ENCODE results near the gene MRPL53.

DNA sequence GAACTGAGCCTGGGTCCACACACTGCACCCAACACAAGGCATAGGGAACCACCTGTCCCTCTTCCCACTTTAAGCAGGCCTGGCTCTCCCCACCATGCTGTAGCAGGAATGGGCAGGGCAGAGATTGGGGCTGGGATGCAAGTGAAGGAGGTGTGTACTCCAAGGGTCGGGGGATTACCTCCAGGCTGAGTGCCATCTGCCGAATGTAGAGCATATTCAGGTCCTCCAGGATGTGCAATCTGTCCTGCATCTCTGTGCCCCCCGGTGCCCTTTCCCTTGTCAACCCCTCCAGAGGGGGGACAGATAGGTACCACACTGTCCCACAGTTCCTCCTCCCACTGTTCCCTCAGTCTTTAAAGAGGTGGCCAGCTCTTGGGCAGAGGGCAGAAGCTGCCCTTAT lies 33.1 kb downstream of the MRPL53 start:
- TF ChIP-seq ZNF274 (IDR thresholded peaks at IDR 0.05; ENCODE audit: low read depth, low read length) (no peak), YY1 (IDR thresholded peaks at IDR 0.05; ENCODE audit: insufficient read depth, insufficient read length) (no peak), SUZ12 (IDR thresholded peaks at IDR 0.05; ENCODE audit: extremely low read depth, insufficient read depth, insufficient read length) (no peak)

Data from NT2/D1 (cell line).